GM12875 (cell line): ENCODE results near the gene SAE1.
"Not testable (repeated sequence)": the region's sequence is repeated elsewhere in the genome, so short reads cannot be mapped to it uniquely, and the experiment has no call there.

Experiments
- H3K4me3 ChIP-seq: one replicate; pipeline ENCODE4 v1.5.1; 2011; ENCODE audit warnings: low read depth, low read length, control low read depth
- TF ChIP-seq, protein P1 (sequence below): IDR thresholded peaks from 2 replicates; pipeline ENCODE4 v1.5.1; 2011; ENCODE audit warnings: low read depth, mild to moderate bottlenecking, control low read depth, inconsistent platforms, low read length, moderate library complexity, borderline replicate concordance; ENCODE audit not compliant: insufficient read depth

The SAE1 gene

GRCh38 chr19:47243364-47243775 lies 112.7 kb downstream of the SAE1 start:
- TF ChIP-seq, protein P1, sequence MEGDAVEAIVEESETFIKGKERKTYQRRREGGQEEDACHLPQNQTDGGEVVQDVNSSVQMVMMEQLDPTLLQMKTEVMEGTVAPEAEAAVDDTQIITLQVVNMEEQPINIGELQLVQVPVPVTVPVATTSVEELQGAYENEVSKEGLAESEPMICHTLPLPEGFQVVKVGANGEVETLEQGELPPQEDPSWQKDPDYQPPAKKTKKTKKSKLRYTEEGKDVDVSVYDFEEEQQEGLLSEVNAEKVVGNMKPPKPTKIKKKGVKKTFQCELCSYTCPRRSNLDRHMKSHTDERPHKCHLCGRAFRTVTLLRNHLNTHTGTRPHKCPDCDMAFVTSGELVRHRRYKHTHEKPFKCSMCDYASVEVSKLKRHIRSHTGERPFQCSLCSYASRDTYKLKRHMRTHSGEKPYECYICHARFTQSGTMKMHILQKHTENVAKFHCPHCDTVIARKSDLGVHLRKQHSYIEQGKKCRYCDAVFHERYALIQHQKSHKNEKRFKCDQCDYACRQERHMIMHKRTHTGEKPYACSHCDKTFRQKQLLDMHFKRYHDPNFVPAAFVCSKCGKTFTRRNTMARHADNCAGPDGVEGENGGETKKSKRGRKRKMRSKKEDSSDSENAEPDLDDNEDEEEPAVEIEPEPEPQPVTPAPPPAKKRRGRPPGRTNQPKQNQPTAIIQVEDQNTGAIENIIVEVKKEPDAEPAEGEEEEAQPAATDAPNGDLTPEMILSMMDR: no peak
- peak overlapping the region; percentile 27 for H3K4me3 ChIP-seq

- TF ChIP-seq, protein P1: peak; percentile 95
- H3K4me3 ChIP-seq: peak overlapping the region; percentile 27
Observed at GRCh38 chr19:47243776-47244547, 113.3 kb downstream of the SAE1 start.

GRCh38 chr19:47247308-47247990 lies 116.8 kb downstream of the SAE1 start:
- TF ChIP-seq, protein P1: peak; percentile 87

DNA sequence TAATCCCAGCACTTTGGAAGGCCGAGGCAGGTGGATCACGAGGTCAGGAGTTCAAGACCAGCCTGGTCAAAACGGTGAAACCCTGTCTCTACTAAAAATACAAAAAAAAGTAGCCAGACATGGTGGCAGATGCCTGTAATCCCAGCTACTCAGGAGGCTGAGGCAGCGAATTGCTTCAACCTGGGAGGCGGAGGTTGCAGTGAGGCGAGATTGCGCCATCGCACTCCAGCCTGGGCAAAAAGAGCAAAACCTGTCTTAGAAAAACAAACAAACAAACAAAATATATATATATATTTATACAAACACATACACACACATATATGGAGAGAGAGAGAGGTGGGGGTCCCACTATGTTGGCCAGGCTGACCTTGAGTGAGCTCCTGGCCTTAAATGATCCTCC lies 122.4 kb downstream of the SAE1 start:
- not testable (repeated sequence) for H3K4me3 ChIP-seq

More at GRCh38 chr19:47247308-47247990, 116.8 kb downstream of the SAE1 start:
- no peak overlapping the region for H3K4me3 ChIP-seq

DNA sequence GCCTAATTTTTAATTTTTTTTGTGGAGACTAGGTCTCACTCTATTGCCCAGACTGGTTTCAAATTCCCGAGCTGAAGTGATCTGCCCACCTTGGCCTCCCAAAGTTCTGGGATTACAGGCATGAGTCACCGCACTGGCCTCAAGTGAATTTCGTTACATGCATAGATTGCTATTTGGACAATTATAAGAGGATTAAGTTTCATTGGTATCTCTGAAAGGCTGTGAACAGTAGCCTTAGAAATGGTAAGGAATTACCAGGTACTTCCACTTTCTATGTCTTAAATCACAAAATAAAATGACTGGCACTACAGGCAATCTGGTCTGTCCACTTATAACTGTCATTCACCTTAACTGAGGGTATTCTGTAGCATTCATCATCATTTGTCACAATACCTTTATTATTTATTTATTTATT lies 122.8 kb downstream of the SAE1 start:
- TF ChIP-seq, protein P1: no peak
- no peak overlapping the region for H3K4me3 ChIP-seq

DNA sequence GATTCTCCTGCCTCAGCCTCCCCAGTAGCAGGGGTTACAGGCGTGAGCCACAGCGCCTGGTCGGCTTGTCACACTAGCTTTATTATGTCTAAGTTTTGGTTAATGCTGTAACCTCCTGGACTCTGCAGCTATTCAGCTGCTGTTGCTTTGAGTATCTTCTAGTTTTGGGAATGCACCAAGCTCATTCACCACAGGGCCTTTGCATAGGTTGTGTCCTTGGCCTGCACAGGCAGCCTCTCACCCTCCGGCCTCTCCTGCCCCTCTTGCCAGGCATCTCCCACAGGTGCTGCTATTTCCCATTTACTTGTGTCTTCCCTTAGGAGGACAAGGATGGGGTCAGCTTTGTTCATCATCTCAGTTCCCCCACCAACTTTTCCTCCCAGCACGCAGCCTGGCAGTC lies 123.3 kb downstream of the SAE1 start:
- H3K4me3 ChIP-seq: no peak overlapping the region
- TF ChIP-seq, protein P1: no peak

DNA sequence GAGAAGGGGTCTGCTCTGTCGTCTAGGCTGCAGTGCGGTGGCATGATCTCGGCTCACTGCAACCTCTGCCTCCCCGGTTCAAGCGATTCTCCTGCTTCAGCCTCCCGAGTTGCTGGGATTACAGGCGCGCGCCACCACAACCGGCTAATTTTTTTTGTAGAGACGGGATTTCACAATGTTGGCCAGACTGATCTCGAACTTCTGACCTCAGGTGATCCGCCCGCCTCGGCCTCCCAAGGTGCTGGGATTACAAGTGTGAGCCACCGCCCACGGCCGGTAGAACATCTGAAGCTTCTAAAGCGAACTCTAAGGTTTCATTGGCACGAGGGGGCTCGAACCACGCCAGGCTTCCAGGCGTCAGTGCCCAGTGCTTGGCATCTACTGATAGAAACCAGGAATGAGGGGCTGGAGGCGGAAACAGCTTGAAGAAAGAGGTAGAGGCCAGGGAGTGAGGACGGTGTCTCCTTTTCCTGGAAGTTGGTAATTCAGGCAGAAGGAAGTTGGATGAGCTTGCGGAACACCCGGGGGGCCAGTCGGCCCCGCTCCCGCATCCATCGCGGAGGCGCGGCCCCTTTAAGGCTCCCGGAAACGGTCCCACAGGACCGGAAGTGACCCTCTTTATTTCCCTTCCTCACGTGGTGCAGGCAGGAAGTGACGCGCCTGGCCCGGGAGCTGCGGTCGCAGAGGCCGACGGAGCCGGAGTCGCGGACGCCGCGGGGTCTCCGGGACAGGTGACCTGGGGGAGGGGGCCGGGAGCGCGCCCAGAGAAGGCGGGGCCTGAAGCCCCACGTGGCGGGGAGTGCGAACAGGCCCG lies 125.5 kb downstream of the SAE1 start, which contains the start of gene CCDC9:
TSS of gene CCDC9 (plus strand) at position 647 of the 814 bp plus-strand sequence. CDS start 1,876 bp downstream, outside the sequence.
- H3K4me3 ChIP-seq: peak within 1 kb of the TSS; percentile 73
- TF ChIP-seq, protein P1: no peak
